HG03280 (cell line): Measurements from ENCODE around the gene BRF1.
A peak's percentile ranks its signal among the peaks of the same experiment; 100 is the strongest.

Experiments used
- ATAC-seq: cut with Tn5 transposase; IDR thresholded peaks from one replicate; pipeline ENCODE4 v1.9.1; 2021; ENCODE audit warnings: mild to moderate bottlenecking, moderate library complexity; ENCODE audit not compliant: unreplicated experiment

BRF1 gene

GRCh38 chr14:105267820-105268548, 32.8 kb downstream of the BRF1 start:
- no peak for ATAC-seq

- ATAC-seq, result no peak
These were observed 39.0 kb downstream of the BRF1 start for GRCh38 chr14:105261781-105262180.

GRCh38 chr14:105260959-105261358, 39.8 kb downstream of the BRF1 start:
- no peak for ATAC-seq

DNA sequence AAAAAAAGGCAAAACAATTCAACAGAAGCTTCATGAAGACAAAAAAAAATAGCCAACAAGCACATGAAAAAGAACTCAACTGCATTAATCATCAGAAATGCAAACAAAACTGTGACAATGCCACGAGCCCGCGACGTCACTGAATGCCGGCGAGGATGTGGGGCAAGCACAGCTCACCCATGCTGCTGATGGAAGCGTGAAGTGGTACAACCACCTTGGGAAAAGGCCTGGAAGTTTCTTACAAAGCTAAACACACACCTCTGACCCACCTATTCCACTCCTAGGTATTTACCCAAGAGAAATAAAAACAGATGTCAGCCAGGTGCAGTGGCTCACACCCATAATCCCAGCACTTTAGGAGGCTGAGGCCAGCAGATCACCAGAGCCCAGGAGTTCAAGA, 42.0 kb downstream of the BRF1 start:
- ATAC-seq, result no peak

DNA sequence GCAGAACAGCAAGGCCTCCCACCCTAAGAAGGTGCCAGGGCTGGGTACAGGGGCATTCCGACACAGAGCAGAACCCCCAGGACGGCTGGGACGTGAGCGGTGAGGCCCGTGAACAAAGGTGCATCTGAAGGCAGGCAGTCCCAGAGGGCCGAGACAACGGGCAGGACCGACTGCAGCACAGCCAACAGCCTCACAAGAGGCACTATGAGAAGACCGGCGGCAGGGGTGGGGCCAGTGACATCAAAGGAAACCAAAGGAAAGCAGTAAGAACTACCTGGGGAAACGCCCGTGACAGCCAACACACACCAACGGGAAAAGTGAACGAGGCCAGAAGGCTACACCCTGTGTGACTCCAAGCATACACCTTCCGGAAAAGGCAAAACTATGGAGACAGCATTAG, 43.3 kb downstream of the BRF1 start:
- ATAC-seq, result no peak

DNA sequence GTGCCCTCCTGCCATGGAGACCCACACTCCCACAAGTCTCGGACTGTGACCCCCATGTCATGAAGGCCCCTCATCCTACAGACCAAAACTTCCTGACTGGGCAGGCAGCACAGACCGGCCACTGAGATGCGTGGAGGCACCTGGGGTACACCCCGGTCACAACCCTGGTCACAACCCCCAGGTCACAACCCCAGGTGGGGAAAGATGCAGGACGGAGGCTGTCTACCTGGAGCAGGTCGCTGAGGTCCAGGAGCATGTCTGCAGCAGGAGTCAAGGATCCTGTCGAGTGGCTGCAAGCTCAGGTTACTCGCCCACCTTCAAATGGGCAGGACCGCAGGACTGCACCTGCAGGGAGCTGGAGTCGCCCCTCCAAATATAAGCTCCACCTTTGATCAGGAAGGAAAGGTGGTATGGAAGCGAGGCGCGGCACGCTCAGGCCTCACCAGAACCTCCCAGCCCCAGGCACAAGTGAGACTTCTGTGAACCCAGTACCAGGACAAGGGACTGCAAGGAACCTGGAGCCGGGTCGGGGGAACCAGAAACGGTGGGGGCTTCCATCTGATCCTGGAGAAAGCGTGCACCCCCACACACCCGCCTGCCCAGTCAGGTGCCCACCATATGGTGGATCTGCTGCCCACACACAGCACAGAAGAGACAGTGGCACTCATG, 44.4 kb downstream of the BRF1 start:
- ATAC-seq, result no peak

DNA sequence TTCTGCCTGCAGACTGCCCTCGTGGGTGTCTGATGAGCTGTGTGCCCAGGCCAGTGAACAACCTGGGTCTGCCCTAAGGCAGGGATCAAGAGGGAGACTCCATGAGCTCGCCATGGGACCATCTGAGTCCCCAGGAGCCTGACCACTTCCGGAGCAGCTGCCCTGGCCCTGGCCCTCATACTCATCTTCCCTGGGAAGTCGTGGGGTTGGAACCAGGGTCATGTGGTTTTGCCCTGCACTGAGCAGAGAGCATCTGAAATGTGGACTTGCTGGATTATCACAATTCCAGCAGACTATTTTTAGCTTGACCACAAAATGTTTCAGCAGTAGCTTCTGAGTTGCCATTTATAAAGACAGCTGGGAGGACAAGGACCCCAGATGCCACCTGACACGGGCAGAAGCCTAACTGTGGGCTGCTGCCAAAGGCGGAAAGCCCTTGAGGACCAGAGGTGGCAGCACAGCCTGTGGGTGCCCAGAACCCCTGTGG, 45.7 kb downstream of the BRF1 start:
- no peak for ATAC-seq

DNA sequence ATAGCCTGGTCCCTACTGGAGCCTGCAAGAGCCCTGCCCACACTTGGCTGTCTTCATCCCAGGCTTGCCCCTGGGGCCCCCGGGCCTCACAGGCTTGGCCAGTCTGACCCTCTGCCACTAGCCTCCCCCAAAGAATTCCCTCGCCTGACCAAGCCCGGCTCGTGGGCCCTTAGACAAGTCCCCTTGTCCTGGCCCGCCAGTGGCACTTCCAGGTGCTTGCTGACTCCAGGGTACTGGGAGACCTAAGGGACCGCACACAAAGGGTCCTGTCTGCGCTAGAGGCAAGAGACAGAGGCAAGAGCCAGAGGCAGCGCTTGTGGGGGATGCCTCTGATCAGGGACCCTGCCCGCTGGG, 47.5 kb downstream of the BRF1 start:
- ATAC-seq, result no peak

DNA sequence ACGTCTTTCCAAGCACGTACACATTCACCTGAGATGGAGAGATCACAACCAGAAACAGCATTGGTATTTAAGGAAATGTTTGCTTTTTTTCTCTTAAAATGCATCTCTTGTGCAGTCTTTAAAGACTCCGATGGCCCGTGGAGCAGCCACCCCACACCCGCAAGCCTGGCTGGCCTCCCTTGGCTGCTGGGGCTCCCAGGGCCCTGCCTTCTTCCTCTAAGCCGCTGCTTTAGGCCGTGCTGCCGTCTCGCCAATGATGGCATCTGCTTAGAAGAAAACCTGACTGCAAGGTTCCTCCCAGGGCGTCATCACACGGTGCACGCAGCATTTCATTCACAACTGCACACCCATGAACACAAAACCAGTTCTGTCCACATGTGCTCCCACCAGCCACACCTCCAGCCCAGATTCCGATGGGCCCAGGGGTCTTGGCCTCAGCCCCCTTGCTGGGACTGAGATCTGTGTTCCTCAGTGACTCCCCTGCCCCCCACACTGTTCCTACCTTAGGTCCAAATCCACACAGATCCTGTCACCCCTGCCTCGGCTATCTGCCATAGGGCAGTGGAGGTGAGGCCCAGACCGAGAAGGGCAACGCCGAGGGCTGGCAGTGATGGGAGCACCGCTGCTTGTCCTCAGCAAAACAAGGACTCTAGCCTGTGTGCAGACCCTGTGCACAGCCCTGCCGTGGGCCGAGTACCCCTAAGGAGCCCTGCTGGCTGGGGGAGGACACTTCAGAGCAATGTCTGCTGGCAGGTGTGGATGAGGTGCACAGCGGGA, 48.1 kb downstream of the BRF1 start:
- no peak for ATAC-seq

DNA sequence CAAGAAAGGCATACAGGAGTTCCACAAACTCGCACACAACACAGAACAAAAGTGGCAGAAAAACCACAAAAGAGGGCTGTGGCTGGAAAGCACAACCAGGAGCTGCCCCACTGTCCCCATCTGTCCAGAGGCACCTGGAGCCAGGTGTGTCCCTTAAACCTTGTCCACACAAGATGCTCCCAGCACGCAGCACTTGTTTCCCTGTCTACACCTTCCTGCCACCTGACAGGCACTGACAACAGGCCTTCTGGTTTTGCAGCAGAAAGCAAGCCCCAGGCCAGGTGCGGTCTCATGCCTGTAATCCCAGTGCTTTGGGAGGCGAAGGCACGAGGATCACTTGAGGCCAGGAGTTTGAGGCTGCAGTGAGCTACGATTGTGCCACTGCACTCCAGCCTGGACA, 48.9 kb downstream of the BRF1 start:
- no peak for ATAC-seq

GRCh38 chr14:105250986-105251385, 49.8 kb downstream of the BRF1 start:
- ATAC-seq, result no peak

DNA sequence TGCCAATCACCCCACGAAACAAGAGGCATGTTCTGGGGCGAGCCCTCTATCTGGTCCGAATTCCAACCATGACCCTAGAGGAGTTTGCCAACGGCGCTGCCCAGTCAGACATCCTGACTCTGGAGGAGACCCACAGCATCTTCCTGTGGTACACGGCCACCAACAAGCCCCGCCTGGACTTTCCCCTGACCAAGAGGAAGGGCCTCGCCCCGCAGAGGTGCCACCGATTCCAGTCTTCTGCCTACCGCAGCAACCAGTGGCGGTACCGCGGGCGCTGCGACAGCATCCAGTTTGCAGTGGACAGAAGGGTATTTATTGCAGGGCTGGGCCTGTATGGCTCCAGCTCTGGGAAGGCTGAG, 50.8 kb downstream of the BRF1 start:
- ATAC-seq, result no peak

GRCh38 chr14:105249182-105250007, 51.4 kb downstream of the BRF1 start:
- ATAC-seq, result no peak

DNA sequence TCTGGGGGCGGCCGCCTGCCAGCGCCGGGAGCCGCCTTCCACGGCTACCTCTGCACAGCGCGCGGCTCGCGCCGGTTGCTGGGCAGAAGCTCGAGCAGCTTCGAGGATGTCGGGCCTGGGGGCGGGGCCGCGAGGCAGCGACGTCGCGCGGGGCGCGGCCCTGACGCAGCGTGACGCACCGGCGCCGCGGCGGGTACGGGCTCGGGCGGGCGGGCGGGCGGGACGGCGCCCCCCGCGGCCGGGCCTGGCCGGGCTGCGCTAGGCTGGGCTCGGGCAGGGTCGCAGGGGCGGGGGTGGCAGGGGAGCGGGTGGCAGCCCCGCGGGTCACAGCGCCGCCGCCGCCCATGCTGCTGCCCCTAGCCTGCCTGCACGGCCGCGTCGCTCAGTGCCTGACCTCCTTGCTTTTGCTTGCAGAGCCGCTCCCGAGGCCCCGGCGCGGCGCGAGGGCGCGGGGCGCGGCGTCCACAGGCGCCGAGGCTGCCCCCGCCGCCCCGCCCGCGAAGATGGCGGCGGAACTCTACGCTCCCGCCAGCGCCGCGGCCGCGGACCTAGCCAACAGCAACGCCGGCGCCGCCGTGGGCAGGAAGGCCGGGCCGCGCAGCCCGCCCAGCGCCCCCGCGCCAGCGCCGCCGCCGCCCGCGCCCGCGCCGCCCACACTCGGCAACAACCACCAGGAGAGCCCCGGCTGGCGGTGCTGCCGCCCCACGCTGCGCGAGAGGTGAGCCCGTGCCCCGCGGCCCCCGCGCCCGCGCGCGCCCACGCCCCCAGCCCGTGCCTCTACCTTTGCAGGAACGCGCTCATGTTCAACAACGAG, 52.2 kb downstream of the BRF1 start, which contains the start of gene BTBD6:
BTBD6 (plus strand) TSS at position 166 of the 814 bp plus-strand sequence; CDS start at position 345, 179 bp downstream.
- ATAC-seq, result peak; percentile 86

DNA sequence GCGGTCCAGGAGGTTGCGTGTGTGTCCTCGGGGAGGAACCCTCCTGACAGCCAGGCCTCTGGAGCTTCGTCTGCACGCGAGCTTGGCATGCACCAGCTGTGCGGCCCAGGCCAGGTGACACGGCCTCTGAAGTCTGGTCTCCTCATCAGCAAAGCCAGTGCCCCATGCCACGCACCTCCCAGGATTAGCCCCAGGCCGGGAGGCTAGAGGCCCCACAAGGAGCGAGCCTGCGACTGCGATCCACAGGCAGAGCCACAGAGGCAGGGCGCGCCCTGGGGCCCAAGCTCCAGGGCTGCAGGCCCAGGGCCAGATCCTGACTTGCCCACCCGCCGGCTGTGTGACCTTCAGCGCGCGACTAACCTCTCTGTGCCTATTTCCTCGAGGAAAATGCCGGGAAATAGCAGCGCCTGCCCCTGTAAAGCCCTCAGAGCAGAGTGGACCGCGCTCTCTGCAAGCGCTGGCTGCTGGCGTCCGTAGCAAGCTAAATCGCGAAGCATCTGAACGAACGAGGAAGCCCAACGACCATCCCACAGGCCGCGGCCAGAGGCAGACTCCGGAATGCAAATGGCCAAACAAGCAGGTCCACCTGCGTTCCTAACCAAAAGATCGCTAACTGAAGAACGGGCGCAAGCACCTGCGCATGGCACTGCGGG, 53.0 kb downstream of the BRF1 start:
- ATAC-seq, result peak; percentile 11

GRCh38 chr14:105247026-105247425, 53.8 kb downstream of the BRF1 start:
- ATAC-seq, result no peak

DNA sequence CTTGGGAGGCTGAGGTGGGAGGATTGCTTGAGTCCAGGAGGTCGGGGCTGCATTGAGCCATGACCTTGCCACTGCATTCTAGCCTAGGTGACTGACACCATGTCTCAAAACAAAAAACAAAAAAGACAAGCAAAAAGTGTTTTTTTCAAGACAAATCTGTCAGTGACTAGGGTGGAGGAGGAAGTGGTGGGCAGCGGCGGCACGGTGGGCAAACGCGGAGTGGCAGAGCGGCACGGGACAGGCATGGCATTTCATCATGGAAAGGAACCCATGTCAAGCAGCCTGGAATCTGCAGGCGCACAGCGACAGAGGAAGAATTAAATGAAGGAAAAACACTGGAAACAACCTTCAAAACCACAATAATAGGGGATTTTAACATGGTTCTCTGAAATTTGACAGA, 56.5 kb downstream of the BRF1 start:
- ATAC-seq, result no peak

GRCh38 chr14:105241641-105242040, 59.2 kb downstream of the BRF1 start:
- ATAC-seq, result no peak

DNA sequence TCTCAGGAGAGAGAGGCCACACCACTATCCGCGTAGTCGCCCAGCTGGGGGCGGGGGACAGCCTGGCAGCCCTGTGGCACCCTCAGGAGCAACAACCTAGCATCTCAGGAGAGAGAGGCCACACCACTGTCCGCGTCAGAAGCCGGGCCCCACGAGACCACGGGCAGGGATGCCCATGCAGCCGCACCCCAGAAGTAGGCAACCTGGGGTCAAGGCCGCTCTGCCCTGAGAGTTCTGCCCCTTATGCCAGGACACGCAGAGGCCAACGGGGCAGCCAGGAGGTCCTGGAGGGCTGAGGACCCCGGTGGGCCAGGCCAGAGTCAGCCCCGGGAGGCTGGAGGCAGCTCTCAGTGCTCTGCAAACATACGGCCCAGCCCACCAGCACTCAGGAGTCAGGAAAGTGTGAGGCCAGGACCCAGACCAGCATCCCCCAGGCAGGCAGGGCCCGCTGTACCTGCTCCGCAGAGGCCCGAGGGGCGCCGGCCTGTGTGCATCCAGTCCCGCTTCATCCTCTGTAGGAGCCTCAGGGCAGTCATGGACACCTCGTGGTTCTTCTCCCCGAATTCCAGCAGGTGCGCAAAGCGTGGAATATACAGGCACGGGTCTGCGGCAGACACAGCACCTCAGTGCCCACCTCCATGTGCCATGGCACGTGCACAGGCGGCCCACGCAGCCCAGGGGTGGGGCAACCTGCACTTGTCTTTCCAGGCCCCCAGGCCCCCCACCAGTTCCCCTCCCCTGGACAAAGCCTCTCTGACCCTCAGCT, 59.8 kb downstream of the BRF1 start:
- ATAC-seq, result no peak
